Measurements from ENCODE around the gene PTPN11. TPM values are rescaled to one million over a fixed set of nuclear protein-coding genes. Genes with fewer than 3 reads are reported as not detected.

The PTPN11 gene
- total and polyA plus RNA-seq, 9 donors: 22.1 to 94.6 (median 62.7) TPM

- H3K4me1 ChIP-seq (ENCODE audit: insufficient read depth): no peaks in the 10 kb centered on the region
- WGBS, 3 donors: 83 to 94% (median 94%) methylated on average over 5 of the region's 5 CpGs
- H3K27me3 ChIP-seq: no peaks in the 10 kb centered on the region
- no peak overlapping the region for H3K4me3 ChIP-seq
- intact Hi-C loops (cut with DNase I): no loop called here
- no peak overlapping the region for H3K27ac ChIP-seq
- DNase-seq: no peak
- no peaks in the 10 kb centered on the region for H3K9me3 ChIP-seq
- no peaks in the 10 kb centered on the region for H3K36me3 ChIP-seq
- TF ChIP-seq CTCF (IDR thresholded peaks at IDR 0.05) (no peak), POLR2A (IDR thresholded peaks at IDR 0.05) (no peak)
Observed at GRCh38 chr12:112523856-112524255, 105.1 kb downstream of the PTPN11 start.

GRCh38 chr12:112524269-112524668 lies 105.5 kb downstream of the PTPN11 start:
- no peak overlapping the region for H3K4me3 ChIP-seq
- H3K27me3 ChIP-seq: no peaks in the 10 kb centered on the region
- H3K4me1 ChIP-seq (ENCODE audit: insufficient read depth): no peaks in the 10 kb centered on the region
- no peaks in the 10 kb centered on the region for H3K9me3 ChIP-seq
- TF ChIP-seq EP300 (IDR thresholded peaks at IDR 0.05) (no peak), CTCF (IDR thresholded peaks at IDR 0.05) (no peak), POLR2A (IDR thresholded peaks at IDR 0.05) (no peak)
- WGBS, 3 donors: 90 to 95% (median 92%) methylated on average over 4 of the region's 4 CpGs
- H3K27ac ChIP-seq: no peak overlapping the region
- H3K36me3 ChIP-seq: no peaks in the 10 kb centered on the region
- no peak for DNase-seq
- intact Hi-C loops (cut with DNase I): no loop called here

GRCh38 chr12:112524676-112525425 lies 106.1 kb downstream of the PTPN11 start:
- WGBS, 3 donors: 43 to 61% (median 52%) methylated on average over 5 of the region's 5 CpGs
- Histone ChIP-seq H3K27ac (no peak overlapping the region), H3K4me3 (no peak overlapping the region), H3K4me1 (ENCODE audit: insufficient read depth) (no peaks in the 10 kb centered on the region), H3K27me3 (no peaks in the 10 kb centered on the region), H3K9me3 (no peaks in the 10 kb centered on the region), H3K36me3 (no peaks in the 10 kb centered on the region)
- DNase-seq: no peak
- intact Hi-C loops (cut with DNase I): no loop called here
- TF ChIP-seq POLR2A (IDR thresholded peaks at IDR 0.05): no peak
- no peak for TF ChIP-seq EP300 (IDR thresholded peaks at IDR 0.05)
- no peak for TF ChIP-seq CTCF (IDR thresholded peaks at IDR 0.05)

GRCh38 chr12:112525426-112525809 lies 106.7 kb downstream of the PTPN11 start:
- Histone ChIP-seq H3K36me3 (no peaks in the 10 kb centered on the region), H3K9me3 (no peaks in the 10 kb centered on the region), H3K4me3 (no peak overlapping the region), H3K27ac (no peak overlapping the region), H3K27me3 (no peaks in the 10 kb centered on the region), H3K4me1 (ENCODE audit: insufficient read depth) (no peaks in the 10 kb centered on the region)
- no peak for DNase-seq
- TF ChIP-seq POLR2A (IDR thresholded peaks at IDR 0.05): no peak
- no peak for TF ChIP-seq CTCF (IDR thresholded peaks at IDR 0.05)
- TF ChIP-seq EP300 (IDR thresholded peaks at IDR 0.05): no peak
- 87 to 89% (median 87%) methylated on average over 6 of the region's 6 CpGs for WGBS, 3 donors
- intact Hi-C loops (cut with DNase I): no loop called here
